Measurements from ENCODE around the gene ABCA13.

DNA sequence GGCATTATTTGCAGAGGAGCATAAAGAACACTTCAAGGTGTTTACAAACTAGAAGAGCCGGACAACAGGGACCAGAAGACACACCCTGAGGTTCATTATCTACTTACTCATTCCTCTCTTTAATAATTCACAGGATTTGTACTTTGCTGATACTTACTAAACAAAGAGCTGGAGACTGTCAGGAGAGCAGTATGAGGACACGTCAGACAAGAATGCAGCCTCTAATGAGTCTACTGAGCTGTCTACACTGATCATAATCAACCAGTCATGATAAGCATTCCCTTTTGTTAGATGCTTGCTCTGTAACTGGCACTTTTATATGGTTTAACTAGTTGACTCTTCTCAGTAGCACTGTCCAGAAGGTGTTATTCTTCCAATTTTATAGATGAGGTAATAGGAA lies 509.7 kb downstream of the ABCA13 start:
- TF ChIP-seq SIN3A (IDR thresholded peaks at IDR 0.05; ENCODE audit: low read depth) (no peak), RAD21 (IDR thresholded peaks at IDR 0.05; ENCODE audit: low read depth) (no peak), POLR2A (IDR thresholded peaks at IDR 0.05; ENCODE audit: borderline replicate concordance, extremely low read depth, insufficient read depth, insufficient read length) (no peak), POLR2AphosphoS5 (IDR thresholded peaks at IDR 0.05; ENCODE audit: low read depth, low read length) (no peak), REST (IDR thresholded peaks at IDR 0.05; ENCODE audit: low read depth) (no peak), MAX (IDR thresholded peaks at IDR 0.05) (no peak), SP1 (IDR thresholded peaks at IDR 0.05; ENCODE audit: low read depth) (no peak), EZH2 (IDR thresholded peaks at IDR 0.05) (no peak), JUND (IDR thresholded peaks at IDR 0.05) (no peak)
- TF ChIP-seq, protein P1, sequence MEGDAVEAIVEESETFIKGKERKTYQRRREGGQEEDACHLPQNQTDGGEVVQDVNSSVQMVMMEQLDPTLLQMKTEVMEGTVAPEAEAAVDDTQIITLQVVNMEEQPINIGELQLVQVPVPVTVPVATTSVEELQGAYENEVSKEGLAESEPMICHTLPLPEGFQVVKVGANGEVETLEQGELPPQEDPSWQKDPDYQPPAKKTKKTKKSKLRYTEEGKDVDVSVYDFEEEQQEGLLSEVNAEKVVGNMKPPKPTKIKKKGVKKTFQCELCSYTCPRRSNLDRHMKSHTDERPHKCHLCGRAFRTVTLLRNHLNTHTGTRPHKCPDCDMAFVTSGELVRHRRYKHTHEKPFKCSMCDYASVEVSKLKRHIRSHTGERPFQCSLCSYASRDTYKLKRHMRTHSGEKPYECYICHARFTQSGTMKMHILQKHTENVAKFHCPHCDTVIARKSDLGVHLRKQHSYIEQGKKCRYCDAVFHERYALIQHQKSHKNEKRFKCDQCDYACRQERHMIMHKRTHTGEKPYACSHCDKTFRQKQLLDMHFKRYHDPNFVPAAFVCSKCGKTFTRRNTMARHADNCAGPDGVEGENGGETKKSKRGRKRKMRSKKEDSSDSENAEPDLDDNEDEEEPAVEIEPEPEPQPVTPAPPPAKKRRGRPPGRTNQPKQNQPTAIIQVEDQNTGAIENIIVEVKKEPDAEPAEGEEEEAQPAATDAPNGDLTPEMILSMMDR (IDR thresholded peaks at IDR 0.05 in 2 of 3, conservative IDR thresholded peaks at IDR 0.05 in 1 of 3; ENCODE audit: borderline replicate concordance in 1 of 3, insufficient read depth in 1 of 3, low read depth in 2 of 3, low read length in 2 of 3): no peak
